ENCODE results near the gene LAMB1.

- TF ChIP-seq POLR2A (IDR thresholded peaks at IDR 0.05; ENCODE audit: low read depth, low read length) (no peak), POLR2AphosphoS5 (IDR thresholded peaks at IDR 0.05; ENCODE audit: low read depth, low read length) (no peak), SPI1 (IDR thresholded peaks at IDR 0.05; ENCODE audit: low read depth, low read length) (no peak), TAF1 (IDR thresholded peaks at IDR 0.05; ENCODE audit: low read depth, low read length) (no peak)
Observed at GRCh38 chr7:107951172-107951787, 51.7 kb downstream of the LAMB1 start.
